Activated CD4-positive, alpha-beta T cell treated with anti-CD3 and anti-CD28 coated beads for 4 hours (primary cell): Measurements from ENCODE around the gene PBRM1.

Experiments
- DNase-seq, 2 donors: peaks; one replicate each; pipeline ENCODE4 v3.0.0-alpha.2; 2020

Gene PBRM1

GRCh38 chr3:52660046-52660445 is 25.7 kb downstream of the PBRM1 start:
- DNase-seq = no peak

- DNase-seq = no peak
Observed at GRCh38 chr3:52655895-52656294, 29.8 kb downstream of the PBRM1 start.

DNA sequence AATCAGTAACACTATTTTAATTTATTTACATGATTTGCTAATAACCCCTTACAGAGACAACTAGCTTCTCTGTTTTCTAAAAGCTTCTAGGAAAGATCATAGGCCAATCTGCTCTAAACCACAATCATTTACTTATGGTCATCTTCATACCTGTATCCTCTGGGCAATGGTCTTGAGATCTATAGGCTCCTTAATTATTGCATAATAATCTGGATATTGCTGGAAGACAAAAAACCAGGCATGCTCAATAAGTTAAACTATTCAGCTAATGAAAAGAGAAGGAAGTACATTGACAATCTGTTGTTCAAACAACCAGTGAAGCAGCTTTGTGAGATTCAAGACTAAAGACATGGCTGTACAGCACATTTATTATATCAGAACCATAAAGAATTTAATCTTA is 34.1 kb downstream of the PBRM1 start:
- no peak for DNase-seq

GRCh38 chr3:52650439-52650838 is 35.3 kb downstream of the PBRM1 start:
- no peak for DNase-seq

GRCh38 chr3:52649461-52650210 is 36.1 kb downstream of the PBRM1 start:
- no peak for DNase-seq

- DNase-seq = no peak
Observed at GRCh38 chr3:52645549-52645948, 40.2 kb downstream of the PBRM1 start.

DNA sequence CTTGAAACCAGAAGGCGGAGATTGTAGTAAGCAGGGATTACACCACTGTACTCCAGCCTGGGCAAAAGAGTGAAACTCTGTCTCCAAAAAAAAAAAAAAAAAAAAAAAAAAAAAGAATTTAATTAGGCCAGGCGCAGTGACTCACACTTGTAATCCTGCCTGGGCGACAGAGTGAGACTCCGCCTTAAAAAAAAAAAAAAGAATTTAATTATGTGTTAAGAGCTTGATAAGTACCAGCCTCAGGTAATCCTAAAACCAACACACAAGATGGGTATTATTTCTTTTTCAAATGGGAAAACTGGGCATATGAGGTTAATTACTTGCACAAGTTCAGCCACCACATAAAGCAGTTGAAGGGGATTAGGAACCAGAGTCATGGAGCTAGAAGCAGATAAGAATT is 49.0 kb downstream of the PBRM1 start:
- DNase-seq = no peak

DNA sequence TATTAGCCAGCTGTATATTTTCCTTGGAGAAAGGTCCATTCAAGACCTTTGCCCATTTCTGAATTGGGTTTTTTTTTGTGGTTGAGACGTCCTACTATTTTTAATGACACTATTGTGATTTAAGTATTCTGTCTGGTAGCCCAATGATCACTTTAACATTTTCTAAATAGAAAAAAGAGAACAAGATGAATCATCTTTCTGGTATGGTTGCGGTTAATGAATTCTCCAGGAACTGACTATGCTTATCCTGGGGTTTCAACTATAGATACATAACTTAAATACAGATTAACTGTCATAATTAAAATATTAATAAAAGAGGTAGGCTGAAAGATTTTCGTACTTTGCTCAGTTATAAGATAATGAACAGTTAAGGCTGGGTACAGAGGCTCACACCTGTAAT is 51.9 kb downstream of the PBRM1 start:
- DNase-seq = no peak

DNA sequence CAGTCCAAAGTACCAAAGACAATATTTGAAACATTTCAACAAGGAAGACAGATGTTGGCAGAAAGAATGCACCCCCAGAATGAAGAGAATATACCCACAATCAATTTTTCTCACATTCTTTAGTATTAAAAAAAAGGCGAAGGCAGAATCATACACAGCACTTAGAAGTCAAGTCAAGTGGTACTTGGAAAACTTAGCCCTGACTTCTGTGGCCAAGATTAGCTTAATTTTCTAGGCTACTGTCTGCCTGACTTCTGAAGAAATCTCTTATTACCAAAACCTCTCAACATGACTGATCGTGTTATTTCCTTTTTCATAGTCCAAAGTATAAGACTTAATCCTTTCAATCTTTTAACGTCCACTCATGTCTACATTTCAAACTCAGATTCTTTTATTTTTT is 60.7 kb downstream of the PBRM1 start:
- DNase-seq = no peak

GRCh38 chr3:52623234-52623792 is 62.4 kb downstream of the PBRM1 start:
- no peak for DNase-seq

DNA sequence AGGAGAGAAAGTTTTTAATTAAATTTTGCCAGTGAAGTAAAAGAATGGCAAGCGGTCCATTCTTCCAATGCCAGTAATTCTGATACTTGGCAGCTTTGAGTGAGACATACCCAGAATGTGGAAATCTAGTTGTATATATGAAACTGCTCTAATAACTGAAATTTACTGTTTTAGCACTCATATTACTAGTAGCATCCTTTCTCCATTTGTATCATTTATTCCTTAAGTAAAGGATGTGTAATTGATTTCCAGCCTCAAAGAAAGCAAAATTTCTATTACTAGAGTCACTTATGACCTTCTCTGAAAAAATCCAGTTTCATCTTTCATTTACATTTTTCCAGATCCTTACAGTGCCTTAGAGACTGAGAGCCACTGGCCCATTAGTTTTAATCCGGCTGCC is 65.1 kb downstream of the PBRM1 start:
- DNase-seq = no peak

DNA sequence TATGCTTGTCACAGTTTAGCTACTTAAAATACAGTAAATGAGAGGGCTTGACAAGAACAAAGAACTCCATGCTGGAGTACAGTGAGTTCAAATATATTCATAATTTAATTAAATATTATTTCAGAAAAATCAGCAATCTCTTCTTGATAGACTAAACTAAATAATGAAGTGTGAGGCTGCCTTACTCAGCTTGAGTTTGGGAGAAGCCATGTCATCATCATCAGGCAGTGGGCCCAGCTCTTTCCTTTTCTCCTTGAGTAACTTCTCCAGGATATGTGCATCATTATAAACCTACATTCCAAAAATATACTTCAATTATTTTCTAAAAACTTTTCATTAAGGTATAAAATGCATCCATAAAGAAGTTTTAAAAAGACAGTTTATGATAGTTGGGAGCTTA is 70.5 kb downstream of the PBRM1 start:
- DNase-seq = no peak

- no peak for DNase-seq
Observed at GRCh38 chr3:52614689-52615088, 71.0 kb downstream of the PBRM1 start.

DNA sequence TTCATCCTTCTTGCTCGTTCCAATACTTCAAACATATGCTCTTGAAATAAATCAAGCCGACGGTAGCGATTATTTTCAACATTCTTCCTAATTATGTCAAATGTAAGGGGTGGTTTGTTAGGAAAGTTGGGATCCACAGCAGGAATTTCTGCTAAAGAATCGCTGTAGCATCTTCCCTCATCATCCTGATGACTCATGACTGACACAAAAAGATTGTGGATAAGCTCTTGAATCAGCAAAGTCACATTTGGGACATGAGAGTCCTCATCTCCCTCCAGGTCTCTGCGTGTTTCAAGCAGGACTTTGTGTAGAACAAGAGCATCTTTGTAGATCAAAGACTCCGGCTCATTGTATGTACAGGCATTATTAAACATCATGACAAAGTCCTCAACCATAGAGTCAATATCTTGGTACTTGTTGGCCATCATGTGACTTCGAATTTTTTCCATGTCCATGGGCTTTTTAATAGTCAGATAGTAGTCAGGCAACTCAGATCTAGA is 76.3 kb downstream of the PBRM1 start:
- no peak for DNase-seq

DNA sequence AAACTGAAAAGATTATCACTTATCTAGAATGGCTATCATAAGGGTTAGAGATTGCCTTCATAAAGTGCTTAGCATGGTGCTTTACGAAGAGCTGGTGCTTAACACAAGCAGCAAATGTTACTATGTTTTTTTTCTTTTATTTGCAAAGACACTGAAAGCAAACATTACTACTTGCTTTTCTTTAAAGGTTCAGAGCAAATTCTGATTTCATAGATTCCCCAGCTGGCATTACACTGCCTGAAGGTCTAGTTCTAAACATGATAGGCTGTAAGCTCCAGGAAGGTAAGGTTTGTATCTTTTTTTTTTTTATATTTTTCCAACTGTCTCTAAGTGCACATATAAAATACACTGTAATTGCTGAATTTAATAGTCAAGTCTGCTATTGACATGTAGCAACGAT is 77.4 kb downstream of the PBRM1 start:
- DNase-seq = no peak

DNA sequence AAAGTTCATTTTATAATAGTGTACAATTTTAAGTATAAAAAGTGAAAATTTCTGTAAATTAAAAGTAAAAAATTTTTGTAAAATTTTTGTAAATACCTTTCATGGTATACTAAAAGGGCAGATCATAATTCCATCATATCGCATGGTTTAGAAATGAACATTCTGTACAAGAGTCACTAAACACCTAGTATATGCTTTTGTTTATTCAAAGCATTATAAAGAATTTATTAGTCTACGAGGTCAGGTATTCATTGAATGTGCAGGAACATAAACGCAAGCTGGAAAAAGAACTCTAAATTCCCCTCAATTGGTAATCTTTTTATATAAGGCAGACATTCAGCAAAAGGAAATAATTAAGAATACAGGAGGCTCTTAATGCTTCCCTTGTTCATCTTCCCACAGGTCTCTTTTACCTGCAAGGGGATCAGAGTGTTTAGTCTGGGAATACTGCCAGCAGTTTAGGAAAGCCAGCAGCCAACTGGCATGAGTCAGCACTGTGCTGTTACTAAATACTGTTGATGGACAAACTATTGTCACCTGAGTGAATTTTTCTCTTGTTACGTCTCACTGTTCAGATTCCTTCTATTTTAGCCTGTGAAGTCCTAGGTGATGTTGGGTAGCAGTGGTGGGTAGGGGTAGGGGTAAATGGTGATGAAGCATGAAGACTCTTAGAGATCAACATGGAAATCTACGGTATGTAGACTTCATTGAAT is 79.2 kb downstream of the PBRM1 start:
- no peak for DNase-seq

DNA sequence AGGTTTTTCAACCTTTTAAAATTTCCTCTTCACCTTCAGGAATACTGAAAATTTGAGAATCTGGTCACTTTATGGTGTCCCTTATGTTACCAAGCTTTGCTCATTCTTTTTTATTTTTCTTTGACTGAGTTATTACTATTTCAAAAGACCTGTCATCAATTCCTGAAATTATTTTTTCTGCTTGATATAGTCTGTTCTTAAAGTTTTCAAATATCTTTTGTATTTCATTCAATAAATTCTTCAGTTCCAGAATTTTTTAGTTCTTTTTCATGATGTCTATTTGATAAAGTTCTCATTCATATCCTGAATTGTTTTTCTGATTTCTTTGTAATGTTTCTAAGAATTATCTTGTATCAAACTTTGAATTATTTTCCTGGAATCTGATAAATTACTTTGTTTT is 85.5 kb downstream of the PBRM1 start:
- no peak for DNase-seq

GRCh38 chr3:52596658-52597265 is 89.0 kb downstream of the PBRM1 start:
- DNase-seq = no peak

- DNase-seq = no peak
Observed at GRCh38 chr3:52593103-52593502, 92.6 kb downstream of the PBRM1 start.

DNA sequence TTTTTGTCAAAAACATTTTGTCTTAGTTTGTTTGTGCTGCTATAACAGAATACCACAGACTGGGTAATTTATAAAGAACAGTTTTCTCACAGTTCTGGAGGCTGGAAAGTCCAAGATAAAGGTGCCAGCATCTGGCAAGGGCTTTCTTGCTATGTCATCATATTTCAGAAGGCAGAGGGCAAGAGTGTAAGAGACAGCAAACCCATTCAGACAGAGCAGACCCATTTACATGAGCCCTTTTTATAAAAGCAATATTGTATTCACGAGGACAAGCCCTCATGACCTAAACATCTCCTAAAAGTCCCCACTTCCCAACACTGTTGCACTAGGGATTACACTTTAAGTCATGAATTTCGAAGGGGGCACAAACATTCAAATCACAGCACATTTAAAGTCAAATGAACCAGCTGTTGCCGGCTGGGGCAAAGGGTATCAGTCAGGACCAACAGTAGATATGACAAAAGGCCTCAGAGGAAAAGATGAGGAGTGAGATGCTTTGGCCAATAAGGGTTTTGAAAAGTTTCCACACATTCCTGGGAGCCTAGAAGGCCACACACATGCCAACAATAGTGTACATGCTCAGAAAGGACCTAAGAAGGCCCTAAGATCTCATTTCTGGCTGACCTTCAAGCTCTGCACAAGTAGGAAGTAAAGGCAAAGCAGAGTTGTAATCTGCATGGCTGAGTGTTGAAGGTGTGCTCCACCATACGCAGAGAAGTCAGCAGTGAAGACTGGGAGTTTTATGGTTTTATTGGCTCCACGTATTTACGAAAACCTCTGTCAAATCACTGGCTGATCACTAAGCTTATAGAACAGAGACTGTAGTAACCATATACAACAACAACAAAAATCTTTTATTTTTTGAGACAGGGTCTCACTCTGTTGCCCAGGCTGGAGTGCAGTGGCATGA is 111.4 kb downstream of the PBRM1 start:
- no peak for DNase-seq

- DNase-seq = no peak
Observed at GRCh38 chr3:52572221-52572620, 113.5 kb downstream of the PBRM1 start.

GRCh38 chr3:52570076-52570475 is 115.6 kb downstream of the PBRM1 start:
- no peak for DNase-seq

- no peak for DNase-seq
Observed at GRCh38 chr3:52568069-52568468, 117.6 kb downstream of the PBRM1 start.
